IMR-90 (cell line): ENCODE results near the gene DHX15.

ENCODE experiments used
- BHLHE40 ChIP-seq: fragments of 150-350 bp; IDR thresholded peaks from 2 replicates; pipeline ENCODE4 v1.6.1; 2016; ENCODE audit warnings: mild to moderate bottlenecking, low read depth, low read length
- CEBPB ChIP-seq: IDR thresholded peaks from 2 replicates; pipeline ENCODE4 v1.6.1; 2012; ENCODE audit warnings: low read depth, low read length, improper control_type of control experiment
- CHD1 ChIP-seq: IDR thresholded peaks from 2 replicates; pipeline ENCODE4 v1.6.1; 2012; ENCODE audit warnings: low read depth, low read length, improper control_type of control experiment
- MXI1 ChIP-seq: IDR thresholded peaks from 2 replicates; pipeline ENCODE4 v1.6.1; 2012; ENCODE audit warnings: low read depth, mild to moderate bottlenecking, low read length, moderate library complexity, borderline replicate concordance
- POLR2A ChIP-seq: IDR thresholded peaks from 2 replicates; pipeline ENCODE4 v1.6.1; 2012; ENCODE audit warnings: mild to moderate bottlenecking, low read depth, low read length
- RCOR1 ChIP-seq: IDR thresholded peaks from 2 replicates; pipeline ENCODE4 v1.6.1; 2012; ENCODE audit warnings: mild to moderate bottlenecking, low read length, improper control_type of control experiment; ENCODE audit not compliant: insufficient replicate concordance
- RFX5 ChIP-seq: IDR thresholded peaks from 2 replicates; pipeline ENCODE4 v1.8.0; 2012; ENCODE audit warnings: low read depth, mild to moderate bottlenecking, low read length, moderate library complexity
- SMC3 ChIP-seq: fragments of 150-350 bp; IDR thresholded peaks from 2 replicates; pipeline ENCODE4 v1.6.1; 2016; ENCODE audit warnings: low read depth, mild to moderate bottlenecking, antibody characterized with exemption, low read length, moderate library complexity
- TF ChIP-seq, protein P1 (sequence below): conservative IDR thresholded peaks from 2 replicates; pipeline ENCODE4 v1.5.1; 2012; ENCODE audit warnings: mild to moderate bottlenecking, low read depth, low read length, improper control_type of control experiment
- TF ChIP-seq, protein P2 (sequence below): fragments of 150-350 bp; IDR thresholded peaks from 2 replicates; pipeline ENCODE4 v1.6.1; 2017; ENCODE audit warnings: mild to moderate bottlenecking, antibody characterized with exemption, low read length, low read depth

DNA sequence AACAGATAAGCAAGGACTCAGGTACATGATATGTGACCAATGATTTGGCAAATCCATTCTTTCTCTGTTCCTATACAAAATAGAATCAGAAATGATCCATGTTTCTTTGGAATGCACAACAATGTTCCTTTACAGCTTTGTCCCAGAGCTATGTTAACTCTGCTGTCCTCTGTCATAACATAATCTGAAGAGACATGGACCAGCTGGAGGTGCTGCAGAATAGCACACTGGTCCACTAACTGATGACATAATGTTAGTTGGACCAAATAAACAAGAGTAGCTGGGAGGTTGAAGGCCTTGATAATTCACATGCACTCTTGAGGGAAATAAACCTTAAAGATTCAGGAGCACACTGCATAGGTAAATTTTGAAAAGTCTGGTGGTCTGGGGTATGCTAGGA is 23.0 kb upstream of the DHX15 start:
- TF ChIP-seq POLR2A: no peak
- TF ChIP-seq, protein P1, sequence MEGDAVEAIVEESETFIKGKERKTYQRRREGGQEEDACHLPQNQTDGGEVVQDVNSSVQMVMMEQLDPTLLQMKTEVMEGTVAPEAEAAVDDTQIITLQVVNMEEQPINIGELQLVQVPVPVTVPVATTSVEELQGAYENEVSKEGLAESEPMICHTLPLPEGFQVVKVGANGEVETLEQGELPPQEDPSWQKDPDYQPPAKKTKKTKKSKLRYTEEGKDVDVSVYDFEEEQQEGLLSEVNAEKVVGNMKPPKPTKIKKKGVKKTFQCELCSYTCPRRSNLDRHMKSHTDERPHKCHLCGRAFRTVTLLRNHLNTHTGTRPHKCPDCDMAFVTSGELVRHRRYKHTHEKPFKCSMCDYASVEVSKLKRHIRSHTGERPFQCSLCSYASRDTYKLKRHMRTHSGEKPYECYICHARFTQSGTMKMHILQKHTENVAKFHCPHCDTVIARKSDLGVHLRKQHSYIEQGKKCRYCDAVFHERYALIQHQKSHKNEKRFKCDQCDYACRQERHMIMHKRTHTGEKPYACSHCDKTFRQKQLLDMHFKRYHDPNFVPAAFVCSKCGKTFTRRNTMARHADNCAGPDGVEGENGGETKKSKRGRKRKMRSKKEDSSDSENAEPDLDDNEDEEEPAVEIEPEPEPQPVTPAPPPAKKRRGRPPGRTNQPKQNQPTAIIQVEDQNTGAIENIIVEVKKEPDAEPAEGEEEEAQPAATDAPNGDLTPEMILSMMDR: no peak
- no peak for TF ChIP-seq SMC3
- no peak for TF ChIP-seq CHD1
- no peak for TF ChIP-seq RCOR1
- TF ChIP-seq MXI1: no peak
- TF ChIP-seq CEBPB: no peak
- TF ChIP-seq RFX5: no peak
- TF ChIP-seq, protein P2, sequence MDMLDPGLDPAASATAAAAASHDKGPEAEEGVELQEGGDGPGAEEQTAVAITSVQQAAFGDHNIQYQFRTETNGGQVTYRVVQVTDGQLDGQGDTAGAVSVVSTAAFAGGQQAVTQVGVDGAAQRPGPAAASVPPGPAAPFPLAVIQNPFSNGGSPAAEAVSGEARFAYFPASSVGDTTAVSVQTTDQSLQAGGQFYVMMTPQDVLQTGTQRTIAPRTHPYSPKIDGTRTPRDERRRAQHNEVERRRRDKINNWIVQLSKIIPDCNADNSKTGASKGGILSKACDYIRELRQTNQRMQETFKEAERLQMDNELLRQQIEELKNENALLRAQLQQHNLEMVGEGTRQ: no peak
- TF ChIP-seq BHLHE40: no peak
